Kidney glomerular epithelial cell (primary cell): ENCODE data around the gene CLDN3.
"Not testable (repeated sequence)": the region's sequence is repeated elsewhere in the genome, so short reads cannot be mapped to it uniquely, and the experiment has no call there.

Source experiments
- DNase-seq: peaks from one replicate; lab custom pipeline; 2025; lab: John Stamatoyannopoulos, UW

The CLDN3 gene

DNA sequence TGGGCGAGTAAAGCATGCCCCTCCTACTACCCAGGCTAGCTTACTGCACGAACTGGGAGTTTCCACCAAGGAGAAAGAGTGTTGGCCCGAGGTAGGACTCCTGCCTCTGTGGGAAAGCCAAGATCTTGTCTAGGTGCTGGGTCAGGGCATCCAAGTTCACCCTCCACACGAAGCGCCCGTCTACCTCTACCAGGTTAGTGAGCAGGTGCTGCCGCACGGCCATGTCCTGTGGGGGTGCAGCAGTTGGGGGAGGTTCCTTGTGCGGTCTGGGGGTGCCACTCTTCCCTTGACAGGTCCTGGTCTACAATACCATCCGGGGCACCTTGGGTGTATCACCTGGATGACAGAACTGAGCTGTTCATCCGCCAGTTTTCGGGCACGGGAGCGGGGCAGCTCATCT lies 33.2 kb downstream of the CLDN3 start:
- DNase-seq, result no peak

DNA sequence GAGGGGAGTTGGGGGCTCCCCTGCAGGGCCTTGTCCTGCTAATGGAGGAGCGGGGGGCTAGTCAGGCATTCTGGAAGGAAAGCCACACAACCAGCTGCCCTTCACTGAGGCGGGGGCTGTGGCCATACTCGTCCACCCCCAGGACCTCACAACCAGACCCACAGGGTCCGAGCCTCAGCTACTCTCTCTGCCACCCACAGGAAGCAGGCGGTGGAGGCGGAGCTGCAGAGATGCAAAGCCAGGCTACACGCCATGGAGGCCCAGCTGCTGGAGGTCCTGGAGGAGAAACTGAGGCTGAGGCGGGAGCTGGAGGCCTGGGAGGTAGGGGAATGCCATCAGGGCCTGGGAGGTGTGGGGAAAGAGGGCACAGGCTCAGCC lies 34.6 kb downstream of the CLDN3 start:
- no peak for DNase-seq

DNA sequence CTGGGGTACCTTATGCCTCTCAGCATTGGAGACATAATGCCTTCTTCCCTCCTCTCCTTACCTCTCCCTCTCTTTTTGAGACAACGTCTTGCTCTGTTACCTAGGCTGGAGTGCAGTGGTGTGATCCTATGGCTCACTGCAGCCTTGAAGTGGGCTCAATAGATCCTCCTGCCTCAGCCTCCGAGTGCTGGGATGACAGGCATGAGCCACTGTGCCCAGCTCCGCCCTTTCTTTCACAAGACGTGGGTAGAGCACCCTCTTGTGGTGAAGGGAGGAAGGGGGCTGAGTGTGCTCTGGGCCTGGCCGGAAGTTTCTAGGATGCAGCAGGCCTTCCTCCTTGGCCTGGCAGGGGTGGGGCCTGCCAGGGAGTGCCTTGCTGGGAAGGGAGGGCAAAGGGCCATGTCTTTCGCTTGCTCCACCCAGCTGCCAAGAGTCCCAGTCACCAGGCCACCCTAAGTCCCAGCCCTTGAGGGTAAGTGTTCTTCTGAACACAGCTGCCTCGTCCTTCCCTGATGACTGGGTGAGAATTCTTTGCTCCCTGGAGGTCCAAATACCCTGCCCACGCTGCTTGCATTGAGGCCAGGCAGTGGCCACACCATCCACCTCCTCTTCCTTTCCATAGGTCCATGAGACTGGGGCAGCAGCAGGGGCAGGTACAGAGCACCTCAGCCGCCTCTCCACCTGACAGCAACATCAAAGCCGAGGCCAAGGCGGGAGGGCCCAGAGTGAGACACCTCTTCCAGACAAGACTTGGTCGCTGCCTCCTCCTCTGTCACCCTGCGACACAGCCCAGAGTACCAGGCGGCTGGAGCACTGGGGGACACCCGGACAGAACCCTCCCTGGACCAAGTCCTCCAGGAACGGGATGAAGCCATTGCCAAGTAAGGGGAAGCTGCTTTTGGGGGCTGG lies 35.2 kb downstream of the CLDN3 start:
- peak; percentile 78 for DNase-seq

DNA sequence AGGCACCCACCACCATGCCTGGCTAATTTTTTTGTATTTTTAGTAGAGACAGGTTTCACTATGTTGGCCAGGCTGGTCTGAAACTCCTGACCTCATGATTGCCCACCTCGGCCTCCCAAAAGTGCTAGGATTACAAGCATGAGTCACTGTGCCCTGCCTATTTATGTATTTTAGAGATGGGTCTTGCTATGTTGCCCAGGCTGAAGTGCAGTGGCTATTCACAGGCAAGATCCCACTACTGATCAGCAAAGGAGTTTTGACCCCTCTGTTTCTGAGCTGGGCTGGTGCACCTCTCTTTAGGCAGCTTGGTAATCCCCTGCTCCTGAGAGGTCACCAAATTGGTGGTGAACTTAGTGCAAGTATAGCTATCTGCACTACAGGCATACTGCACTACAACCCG lies 37.7 kb downstream of the CLDN3 start:
- DNase-seq, result no peak

DNA sequence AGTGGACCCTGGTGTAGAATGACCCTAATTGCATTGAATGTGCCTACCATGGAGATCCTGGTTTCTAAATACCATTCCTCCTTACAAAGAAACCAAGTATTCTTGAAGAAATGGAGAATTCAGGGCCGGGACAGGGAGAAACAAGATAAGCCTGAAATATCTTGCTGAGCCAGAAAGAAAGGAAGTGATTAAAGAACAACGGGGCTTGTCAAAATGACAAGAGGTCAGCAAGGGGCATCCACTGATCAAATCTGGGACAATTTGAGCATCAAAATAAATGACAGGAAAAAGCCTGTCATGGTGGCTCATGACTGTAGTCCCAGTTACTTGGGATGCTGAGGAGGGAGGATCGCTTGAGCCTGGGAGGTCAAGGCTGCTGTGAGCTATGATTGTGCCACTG lies 39.6 kb downstream of the CLDN3 start:
- no peak for DNase-seq

DNA sequence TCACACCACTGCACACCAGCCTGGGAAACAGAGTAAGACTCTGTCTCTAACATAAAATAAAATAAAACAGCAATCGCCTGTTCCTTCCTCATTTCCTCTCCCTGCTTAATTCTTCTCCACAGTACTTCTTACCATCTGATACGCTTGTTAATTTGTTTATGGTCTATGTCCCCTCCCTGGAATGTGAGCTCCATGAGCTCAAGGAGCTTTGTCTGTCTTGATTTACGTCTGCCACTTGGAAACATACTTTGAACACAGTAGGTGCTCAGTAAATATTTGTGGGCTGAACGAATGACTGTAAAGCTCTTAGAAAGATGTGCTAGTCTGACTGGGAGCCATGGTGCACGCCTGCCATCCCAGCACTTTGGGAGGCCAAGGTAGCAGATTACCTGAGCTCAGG lies 41.5 kb downstream of the CLDN3 start:
- no peak for DNase-seq

DNA sequence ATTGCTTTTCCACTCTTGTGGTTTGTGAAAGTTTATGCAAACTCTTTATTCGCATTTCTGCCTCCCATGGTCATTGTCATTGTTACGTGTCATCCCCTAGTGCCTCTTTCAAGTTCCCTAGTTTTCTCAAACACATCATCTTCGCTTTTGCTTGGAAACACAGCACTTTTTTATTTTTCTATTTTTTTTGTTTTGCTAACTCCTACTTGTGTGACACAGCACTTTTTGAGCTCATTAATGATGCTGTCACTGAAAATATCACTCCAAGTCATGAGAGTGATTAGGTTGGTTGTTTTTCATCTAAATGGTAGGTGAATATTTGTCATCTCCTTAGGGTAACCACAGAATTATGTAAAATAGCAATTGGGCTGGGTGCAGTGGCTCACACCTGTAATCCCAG lies 42.1 kb downstream of the CLDN3 start:
- no peak for DNase-seq

DNA sequence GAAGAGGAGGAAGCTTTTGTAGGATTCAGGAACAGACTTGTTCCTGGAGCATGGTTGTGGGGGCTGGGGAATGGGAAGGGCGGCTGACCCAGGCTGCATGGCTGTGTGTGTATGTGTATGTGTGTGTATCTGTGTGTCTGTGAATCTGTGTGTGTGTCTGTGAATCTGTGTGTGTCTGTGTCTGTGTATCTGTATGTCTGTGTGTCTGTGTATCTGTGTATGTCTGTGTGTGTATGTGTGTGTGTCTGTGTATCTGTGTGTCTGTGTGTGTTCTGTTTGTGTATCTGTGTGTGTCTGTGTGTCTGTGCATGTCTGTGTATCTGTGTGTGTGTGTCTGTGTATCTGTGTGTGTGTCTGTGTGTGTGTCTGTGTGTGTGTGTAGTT lies 44.0 kb downstream of the CLDN3 start:
- DNase-seq, result no peak

DNA sequence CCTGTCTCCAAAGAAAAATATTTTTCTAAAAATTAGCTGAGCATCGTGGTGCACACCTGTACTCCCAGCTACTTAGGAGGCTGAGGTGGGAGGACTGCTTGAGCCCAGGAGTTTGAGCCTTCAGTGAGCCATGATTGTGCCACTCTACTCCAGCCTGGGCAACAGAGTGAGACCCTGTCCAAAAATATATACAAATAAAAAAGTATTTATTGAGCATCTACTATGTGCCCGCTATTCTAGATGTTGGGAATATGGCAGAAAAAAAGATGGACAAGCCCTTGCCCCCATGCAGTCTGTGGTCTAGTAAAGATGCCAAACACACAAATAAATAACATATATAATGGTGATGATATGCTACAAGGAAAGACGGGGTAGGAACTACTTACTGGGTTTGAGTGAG lies 46.3 kb downstream of the CLDN3 start:
- no peak for DNase-seq

DNA sequence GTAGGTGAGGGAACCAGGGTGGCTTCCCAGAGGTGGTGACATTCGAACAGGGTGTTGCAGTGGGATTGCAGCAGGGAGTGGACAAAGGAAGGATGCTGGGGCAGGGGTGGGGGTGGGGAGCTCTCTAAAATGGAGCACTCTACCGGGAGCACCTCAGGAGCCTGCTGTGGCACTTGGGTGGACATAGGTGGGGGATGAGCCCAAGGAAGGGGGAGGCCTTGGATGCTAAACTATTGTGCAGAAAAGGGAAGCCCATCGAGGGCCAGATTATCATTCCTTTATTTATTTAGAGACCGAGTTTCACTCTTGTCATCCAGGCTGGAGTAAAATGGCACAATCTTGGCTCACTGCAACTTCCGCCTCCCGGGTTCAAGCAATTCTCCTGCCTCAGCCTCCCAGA lies 47.3 kb downstream of the CLDN3 start:
- DNase-seq, result no peak

DNA sequence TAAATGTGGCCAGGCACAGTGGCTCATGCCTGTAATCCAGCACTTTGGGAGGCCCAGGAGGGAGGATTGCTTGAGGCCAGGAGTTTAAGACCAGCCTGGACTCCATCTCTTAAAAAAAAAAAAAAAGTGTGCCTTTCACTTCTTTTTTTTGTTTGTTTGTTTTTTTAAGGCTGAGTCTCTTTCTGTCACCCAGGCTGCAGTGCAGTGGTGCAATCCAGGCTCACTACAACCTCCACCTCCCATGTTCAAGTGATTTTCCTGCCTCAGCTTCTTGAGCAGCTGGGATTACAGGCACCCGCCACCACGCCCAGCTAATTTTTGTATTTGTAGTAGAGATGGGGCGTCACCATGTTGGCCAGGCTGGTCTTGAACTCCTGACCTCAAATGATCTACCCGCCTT lies 47.9 kb downstream of the CLDN3 start:
- not testable (repeated sequence) for DNase-seq

DNA sequence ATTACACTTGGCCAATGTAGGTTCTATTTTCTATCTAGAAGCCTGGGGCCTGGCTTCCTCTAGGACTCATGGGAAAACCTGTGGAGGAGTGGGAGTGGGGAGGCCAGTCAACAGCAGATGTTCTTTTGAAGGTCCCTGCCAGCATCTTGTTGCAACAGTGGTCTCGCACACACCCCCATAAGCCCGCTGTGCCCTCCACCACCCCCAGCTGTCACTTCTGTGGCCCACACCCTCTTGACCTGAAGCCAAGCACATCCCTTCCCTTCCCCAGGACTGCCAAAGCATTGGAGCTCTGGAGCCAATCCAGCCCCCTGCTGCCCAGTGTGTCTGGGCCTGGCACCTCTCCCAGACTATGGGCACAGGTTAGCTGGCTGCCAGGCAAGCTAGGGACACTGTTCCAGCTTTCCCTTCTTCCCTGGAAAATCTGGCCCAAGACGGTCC lies 48.7 kb downstream of the CLDN3 start:
- no peak for DNase-seq

DNA sequence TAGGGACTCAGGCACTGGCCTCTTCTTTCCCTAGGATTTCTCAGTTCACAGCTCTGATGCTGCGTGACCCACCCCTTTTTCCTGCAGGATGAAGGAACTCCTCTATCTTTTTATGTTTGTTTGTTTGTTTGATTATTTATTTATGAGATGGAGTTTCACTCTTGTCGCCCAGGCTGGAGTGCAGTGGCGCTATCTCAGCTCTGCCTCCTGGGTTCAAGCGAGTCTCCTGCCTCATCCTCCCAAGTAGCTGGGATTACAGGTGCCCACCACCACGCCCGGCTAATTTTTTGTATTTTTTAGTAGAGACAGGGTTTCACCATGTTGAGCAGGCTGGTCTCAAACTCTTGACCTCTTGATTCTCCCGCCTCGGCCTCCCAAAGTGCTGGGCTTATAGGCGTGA lies 49.6 kb downstream of the CLDN3 start:
- DNase-seq, result not testable (repeated sequence)

DNA sequence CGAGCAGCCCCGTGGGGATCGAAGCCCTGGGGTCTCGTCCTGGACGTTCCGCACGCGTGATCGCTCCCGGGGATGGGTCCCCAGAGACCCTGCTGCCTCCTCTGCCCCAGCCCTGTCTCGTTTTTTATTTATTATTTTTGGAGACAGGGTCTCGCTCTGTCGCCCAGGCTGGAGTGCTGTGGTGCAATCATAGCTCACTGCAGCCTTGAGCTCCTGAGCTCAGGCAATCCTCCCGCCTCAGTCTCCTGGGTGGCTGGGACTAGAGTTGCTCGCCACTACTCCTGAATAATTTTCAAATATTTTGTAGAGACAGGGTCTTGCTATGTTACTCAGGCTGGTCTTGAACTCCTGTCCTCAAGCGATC lies 50.3 kb downstream of the CLDN3 start:
- no peak for DNase-seq
